Esophagus (tissue), 2 donors: ENCODE data around the gene CASZ1. TPM values are rescaled to one million over a fixed set of nuclear protein-coding genes. Genes with fewer than 3 reads are reported as not detected.

Experiments used
- H3K27ac ChIP-seq, 2 donors: one replicate each; pipeline ENCODE4 v1.5.1; 2013; ENCODE audit warnings: low read depth in 2 of 2, mild to moderate bottlenecking in 2 of 2, inconsistent platforms in 1 of 2, low read length in 1 of 2, moderate library complexity in 1 of 2
- H3K27me3 ChIP-seq, 2 donors: one replicate each; pipeline ENCODE4 v1.6.1; 2013; ENCODE audit warnings: low read length in 2 of 2, control low read depth in 1 of 2, mild to moderate bottlenecking in 1 of 2; ENCODE audit not compliant: insufficient read depth in 2 of 2, control insufficient read depth in 1 of 2
- H3K36me3 ChIP-seq, 2 donors: one replicate each; pipeline ENCODE4 v1.6.1; 2013; ENCODE audit warnings: low read length in 1 of 2; ENCODE audit not compliant: control insufficient read depth in 2 of 2, insufficient read depth in 2 of 2
- H3K4me1 ChIP-seq, 2 donors: one replicate each; pipeline ENCODE4 v1.6.1; 2013; ENCODE audit warnings: low read length in 1 of 2; ENCODE audit not compliant: control insufficient read depth in 2 of 2, insufficient read depth in 2 of 2
- H3K4me3 ChIP-seq, 2 donors: one replicate each; pipeline ENCODE4 v1.5.1; 2013; ENCODE audit warnings: low read length in 2 of 2, mild to moderate bottlenecking in 2 of 2, low read depth in 1 of 2, moderate library complexity in 1 of 2
- H3K9me3 ChIP-seq, 2 donors: one replicate each; pipeline ENCODE4 v1.6.1; 2013; ENCODE audit warnings: mild to moderate bottlenecking in 2 of 2, low read depth in 1 of 2, low read length in 1 of 2, moderate library complexity in 1 of 2; ENCODE audit not compliant: control insufficient read depth in 2 of 2, insufficient read depth in 1 of 2
- WGBS, 2 donors: extraction: QIAGEN DNeasy Blood & Tissue Kit; methylation state at CpG; one replicate each; pipeline ENCODE4 v1.1.7; 2013; 5-methylcytosine and 5-hydroxymethylcytosine counted together
- polyA plus RNA-seq, 2 donors: library from polyadenylated mRNA; stranded (reverse); fragments of 200-250 nt; gene quantifications; one replicate each; pipeline ENCODE4 v1.2.3, GENCODE V29; 2013
- donor health status: healthy with polysubstance abuse.
- donor health status: Bipolar disorder and iron deficiency.

Gene CASZ1
- polyA plus RNA-seq, 2 donors: 10.8 to 18.1 TPM

DNA sequence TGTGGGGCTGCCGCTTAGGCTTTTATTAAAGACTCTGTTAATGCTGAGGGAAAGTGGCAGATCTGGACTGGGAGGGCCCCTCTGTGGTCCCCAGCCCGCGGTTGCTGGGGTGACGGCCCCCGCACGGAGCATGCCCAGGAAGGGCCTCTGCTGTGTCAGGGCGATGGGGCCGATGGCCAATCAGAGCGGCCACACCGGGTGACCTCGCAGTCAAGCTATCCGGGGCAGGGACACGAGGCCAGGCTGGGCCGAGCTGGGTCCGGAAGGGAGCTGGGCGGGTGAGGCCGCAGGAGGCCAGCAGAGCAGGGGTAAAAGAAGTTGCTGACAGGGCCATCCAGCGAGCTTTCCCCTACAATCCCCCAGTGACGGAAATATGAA, 145.1 kb downstream of the CASZ1 start:
- 77% methylated on average over 17 to 19 of the region's 19 CpGs for WGBS, 2 donors
- Histone ChIP-seq H3K9me3 (no peaks in the 10 kb centered on the region), H3K4me3 (no peak overlapping the region), H3K36me3 (peaks cover 7 to 52% of the 10 kb centered on the region in 2 donors), H3K4me1 (peaks cover 4 to 5% of the 10 kb centered on the region in 2 donors), H3K27ac (no peak overlapping the region), H3K27me3 (no peaks in the 10 kb centered on the region)

- Histone ChIP-seq H3K27me3 (no peaks in the 10 kb centered on the region), H3K9me3 (no peaks in the 10 kb centered on the region), H3K27ac (no peak overlapping the region), H3K4me3 (no peak overlapping the region), H3K4me1 (peaks cover 4 to 5% of the 10 kb centered on the region in 2 donors), H3K36me3 (peaks cover 7 to 51% of the 10 kb centered on the region in 2 donors)
- 79 to 83% methylated on average over 40 of the region's 40 CpGs for WGBS, 2 donors
These were observed 145.7 kb downstream of the CASZ1 start for GRCh38 chr1:10650556-10651388.

- Histone ChIP-seq H3K27me3 (no peaks in the 10 kb centered on the region), H3K4me1 (peaks cover 5 to 6% of the 10 kb centered on the region in 2 donors), H3K4me3 (no peak overlapping the region), H3K36me3 (peaks cover 7 to 49% of the 10 kb centered on the region in 2 donors), H3K27ac (no peak overlapping the region), H3K9me3 (no peaks in the 10 kb centered on the region)
- 69 to 71% methylated on average over 25 to 30 of the region's 30 CpGs for WGBS, 2 donors
These were observed 146.8 kb downstream of the CASZ1 start for GRCh38 chr1:10649517-10650201.

- Histone ChIP-seq H3K27me3 (no peaks in the 10 kb centered on the region), H3K4me3 (no peak overlapping the region), H3K4me1 (peaks cover 2 to 8% of the 10 kb centered on the region in 2 donors), H3K36me3 (peaks cover 5 to 45% of the 10 kb centered on the region in 2 donors), H3K27ac (no peak overlapping the region), H3K9me3 (no peaks in the 10 kb centered on the region)
- WGBS, 2 donors: 84 to 85% methylated on average over 29 to 32 of the region's 32 CpGs
These were observed 147.5 kb downstream of the CASZ1 start for GRCh38 chr1:10648689-10649516.

DNA sequence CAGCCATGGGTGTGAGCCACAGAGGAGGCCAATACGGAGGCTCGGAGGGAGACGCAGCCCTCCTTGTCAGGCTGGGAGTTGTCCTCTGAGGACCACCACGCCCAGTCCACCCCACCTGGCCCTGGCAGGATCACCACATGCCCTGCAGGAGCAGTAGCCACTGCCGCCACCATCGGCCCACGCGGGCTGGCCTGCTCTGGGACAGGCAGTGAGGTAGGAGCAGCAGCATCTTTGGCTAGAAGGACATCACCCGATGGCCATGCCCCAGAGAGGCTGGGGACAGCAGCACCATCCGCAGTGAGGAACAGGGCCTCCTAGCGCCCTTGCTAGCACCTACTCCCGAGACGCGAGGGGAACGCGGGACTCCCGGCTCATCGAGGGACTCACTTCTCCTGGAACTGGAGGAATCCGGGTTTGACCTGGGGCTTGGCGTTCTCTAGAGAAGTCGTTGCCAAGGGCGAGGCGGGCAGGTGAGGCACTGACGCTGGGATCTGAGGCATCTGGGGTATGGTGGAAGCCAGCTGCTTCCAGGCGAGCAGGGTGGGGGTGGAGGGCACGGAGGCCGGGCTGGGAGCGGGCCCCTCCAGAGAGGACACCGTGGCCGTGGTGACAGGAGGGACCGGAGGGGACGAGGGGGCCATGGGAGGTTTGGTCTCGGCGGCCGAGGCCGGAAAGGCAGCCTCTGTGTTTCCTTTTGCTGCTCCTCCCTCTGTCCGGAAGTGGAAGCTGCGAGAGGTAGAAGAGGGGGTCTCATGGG, 148.9 kb downstream of the CASZ1 start:
- no peaks in the 10 kb centered on the region for H3K9me3 ChIP-seq
- H3K4me1 ChIP-seq: peaks cover 0 to 8% of the 10 kb centered on the region in 2 donors
- peaks cover 0 to 39% of the 10 kb centered on the region in 2 donors for H3K36me3 ChIP-seq
- no peak overlapping the region for H3K4me3 ChIP-seq
- H3K27me3 ChIP-seq: no peaks in the 10 kb centered on the region
- WGBS, 2 donors: 73 to 78% methylated on average over 38 of the region's 38 CpGs
- H3K27ac ChIP-seq: peak overlapping the region in 1 of 2 donors; percentile 38

DNA sequence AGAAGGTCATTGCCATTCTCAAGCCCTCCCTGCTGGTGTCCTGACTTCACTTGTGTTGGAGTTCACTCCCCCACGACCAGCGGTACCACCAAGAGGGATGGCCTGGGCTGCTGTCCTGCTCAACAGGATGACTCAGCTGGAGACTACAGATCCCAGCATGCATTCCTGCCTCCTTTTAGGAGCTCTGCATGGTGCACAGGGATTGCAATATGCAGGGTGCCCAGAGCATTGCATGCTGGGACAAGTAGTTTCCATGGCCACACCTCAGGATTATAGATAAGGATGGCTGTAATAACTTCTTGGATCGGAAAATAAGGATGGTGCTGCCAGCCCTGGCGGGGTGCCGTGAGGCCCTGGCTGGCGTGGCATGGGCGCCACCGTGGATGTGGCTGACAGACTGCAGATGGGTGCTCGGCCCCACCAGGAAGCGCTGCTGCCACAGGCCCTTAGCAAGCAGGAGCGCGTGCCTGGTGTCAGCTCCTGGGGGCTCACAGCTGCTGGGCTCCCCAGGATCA, 150.0 kb downstream of the CASZ1 start:
- WGBS, 2 donors: 59 to 71% methylated on average over 12 of the region's 12 CpGs
- Histone ChIP-seq H3K4me3 (no peak overlapping the region), H3K27me3 (no peaks in the 10 kb centered on the region), H3K4me1 (peaks cover 0 to 8% of the 10 kb centered on the region in 2 donors), H3K27ac (no peak overlapping the region), H3K36me3 (peaks cover 0 to 41% of the 10 kb centered on the region in 2 donors), H3K9me3 (no peaks in the 10 kb centered on the region)

- no peaks in the 10 kb centered on the region for H3K9me3 ChIP-seq
- H3K27ac ChIP-seq: no peak overlapping the region
- no peaks in the 10 kb centered on the region for H3K27me3 ChIP-seq
- H3K4me1 ChIP-seq: peaks cover 0 to 8% of the 10 kb centered on the region in 2 donors
- no peak overlapping the region for H3K4me3 ChIP-seq
- 76 to 84% methylated on average over 32 of the region's 32 CpGs for WGBS, 2 donors
- H3K36me3 ChIP-seq: peaks cover 0 to 50% of the 10 kb centered on the region in 2 donors
These were observed 151.9 kb downstream of the CASZ1 start for GRCh38 chr1:10644307-10645128.

GRCh38 chr1:10643607-10644306, 152.7 kb downstream of the CASZ1 start:
- Histone ChIP-seq H3K36me3 (peaks cover 0 to 50% of the 10 kb centered on the region in 2 donors), H3K4me3 (no peak overlapping the region), H3K9me3 (no peaks in the 10 kb centered on the region), H3K27me3 (no peaks in the 10 kb centered on the region), H3K4me1 (peaks cover 0 to 8% of the 10 kb centered on the region in 2 donors), H3K27ac (no peak overlapping the region)
- WGBS, 2 donors: 65 to 73% methylated on average over 17 of the region's 17 CpGs
